CD1c-positive myeloid dendritic cell (primary cell): ENCODE measurements around the gene CALML5.

Experiments
- DNase-seq: peaks from one replicate; pipeline ENCODE4 v3.0.0-alpha.2; 2016; ENCODE audit errors: extremely low spot score

The CALML5 gene

DNA sequence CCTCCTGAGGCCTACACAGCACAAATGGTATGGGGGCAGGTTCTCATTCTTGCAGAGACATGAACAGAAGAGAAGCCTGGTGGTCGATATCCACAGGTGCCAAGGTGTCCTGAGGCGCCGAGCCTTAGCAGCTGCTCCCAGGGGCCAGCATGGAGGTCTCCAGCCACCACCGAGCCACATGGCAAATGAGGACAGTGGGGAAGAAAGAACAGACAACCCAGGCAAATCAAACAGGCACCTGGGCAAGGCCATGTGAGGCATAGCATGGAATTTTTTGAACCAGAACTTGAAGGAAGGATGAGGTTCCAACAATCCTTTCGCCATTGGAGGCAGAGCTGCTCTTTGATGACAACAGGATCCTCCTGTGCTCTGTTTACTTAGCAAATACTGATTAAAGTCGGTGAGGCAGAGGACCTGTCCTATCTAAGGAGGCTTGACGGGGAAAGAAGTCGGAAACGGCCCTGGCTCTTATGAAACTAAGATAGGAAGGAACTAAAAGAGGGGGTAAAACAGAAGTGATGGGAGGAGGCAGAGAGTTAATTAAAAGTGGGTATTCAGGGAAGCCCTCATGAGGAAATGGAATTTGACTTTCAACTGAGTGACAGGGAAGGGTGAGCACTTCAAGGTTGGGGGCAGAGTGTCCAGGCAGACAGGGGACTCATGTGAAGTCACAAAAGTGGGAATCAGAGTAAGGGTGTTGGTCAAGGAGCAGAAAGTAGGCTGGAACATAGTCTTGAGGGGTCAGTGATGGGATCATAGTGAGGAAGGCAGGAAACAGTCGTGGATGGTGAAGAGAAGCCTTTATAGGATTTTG, 16.8 kb upstream of the CALML5 start:
- no peak for DNase-seq

DNA sequence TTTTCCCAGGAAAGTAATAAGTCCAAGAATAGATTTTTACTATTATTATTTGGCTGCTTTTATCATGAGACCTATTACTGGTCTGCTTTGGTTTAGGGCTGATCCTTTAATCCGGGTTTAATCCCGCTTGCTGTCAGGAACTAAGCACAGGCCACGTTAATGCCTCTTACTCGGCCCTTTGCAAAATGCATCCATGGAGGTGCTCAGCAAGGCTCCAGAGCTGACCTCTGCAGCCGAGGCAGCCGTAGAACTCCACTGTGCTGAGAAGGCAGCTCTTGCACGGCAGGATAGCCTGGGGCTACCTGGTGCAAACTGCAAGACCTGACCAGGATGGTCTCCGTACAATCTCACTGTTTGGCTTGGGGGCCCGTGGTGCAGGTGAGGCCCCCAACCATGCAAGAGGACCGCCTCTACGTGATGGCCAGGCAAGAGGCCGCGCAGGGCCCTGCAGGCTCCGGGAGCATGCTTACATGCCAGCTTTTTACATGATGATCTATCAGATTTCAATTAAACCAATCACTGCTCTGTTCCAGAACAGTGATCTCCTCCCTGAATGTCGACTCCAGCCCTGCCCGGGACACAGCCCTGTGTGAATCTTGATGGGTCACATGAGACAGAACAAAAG, 15.0 kb upstream of the CALML5 start:
- DNase-seq: no peak

DNA sequence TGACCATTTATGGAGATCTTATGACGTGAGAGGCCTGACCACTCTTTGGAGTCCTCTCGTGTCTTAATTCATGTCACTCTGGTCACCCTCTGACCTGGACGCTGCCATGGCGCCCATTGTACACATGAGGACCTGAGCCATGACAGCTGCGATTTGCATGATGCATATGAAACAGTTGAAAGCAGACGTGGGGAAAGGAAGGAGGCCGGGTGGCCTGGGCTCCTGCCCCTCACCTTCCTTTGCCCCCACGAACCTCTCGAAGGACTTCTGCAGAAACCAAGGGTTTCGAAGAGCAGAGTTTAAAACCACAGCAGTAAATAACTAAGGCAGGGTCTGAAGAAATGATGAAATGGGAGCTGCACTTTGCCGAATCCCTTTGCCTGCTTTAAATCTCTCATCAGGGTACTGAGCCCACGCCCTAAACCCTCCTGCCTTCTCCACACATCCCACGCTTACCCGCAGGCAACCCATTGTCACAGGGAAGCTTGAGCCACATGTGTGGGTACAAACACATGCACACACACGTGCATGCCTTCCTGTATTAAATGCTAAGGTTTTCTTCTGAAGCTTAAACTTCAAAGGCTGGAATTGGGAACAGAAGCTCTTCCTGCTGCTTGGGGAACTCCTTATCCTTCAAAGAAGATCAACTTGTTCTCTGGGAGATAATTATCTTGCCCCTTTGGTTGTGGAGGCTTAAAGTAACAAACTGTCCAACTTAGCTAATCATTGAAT, 13.7 kb upstream of the CALML5 start:
- peak; percentile 6 for DNase-seq

DNA sequence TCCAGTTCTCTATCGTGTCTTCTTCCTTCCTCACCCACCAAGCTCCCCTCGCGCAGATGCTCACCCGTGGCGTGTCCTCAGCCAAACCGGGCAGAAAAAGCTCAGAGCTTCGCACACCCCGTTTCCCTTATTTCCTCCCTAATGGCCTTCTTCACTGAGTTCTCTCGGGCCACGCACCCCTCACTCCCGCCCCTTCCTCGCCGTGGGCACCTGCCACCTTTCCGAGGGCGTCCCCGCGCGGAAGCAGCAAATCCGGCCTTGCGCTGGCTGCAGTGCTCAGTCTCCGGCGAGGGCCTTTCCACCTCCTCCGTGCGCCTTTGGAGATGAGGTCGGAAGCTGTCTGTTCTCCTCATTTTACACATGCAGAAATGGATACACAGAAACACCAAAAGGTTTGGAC, 13.0 kb upstream of the CALML5 start:
- no peak for DNase-seq

DNA sequence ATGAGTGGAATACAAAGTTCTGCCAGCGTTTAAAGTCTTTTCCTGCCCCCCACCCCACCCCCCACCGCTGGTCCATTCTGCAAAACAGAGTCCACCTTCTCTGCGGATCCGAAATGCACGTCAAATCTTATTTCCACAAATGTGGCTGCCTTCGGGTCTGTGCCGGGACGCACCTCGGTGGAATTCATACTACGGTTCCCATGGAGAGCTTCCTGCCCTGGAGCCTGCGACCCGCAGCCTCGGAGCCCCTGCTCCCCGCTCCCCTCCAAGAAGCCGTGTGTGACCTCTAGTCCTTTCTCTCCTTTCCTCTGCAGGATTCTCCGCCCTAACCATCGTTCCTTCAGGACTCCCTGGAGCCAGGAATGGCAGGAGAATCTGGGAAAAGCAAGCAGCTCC, 12.5 kb upstream of the CALML5 start:
- no peak for DNase-seq

DNA sequence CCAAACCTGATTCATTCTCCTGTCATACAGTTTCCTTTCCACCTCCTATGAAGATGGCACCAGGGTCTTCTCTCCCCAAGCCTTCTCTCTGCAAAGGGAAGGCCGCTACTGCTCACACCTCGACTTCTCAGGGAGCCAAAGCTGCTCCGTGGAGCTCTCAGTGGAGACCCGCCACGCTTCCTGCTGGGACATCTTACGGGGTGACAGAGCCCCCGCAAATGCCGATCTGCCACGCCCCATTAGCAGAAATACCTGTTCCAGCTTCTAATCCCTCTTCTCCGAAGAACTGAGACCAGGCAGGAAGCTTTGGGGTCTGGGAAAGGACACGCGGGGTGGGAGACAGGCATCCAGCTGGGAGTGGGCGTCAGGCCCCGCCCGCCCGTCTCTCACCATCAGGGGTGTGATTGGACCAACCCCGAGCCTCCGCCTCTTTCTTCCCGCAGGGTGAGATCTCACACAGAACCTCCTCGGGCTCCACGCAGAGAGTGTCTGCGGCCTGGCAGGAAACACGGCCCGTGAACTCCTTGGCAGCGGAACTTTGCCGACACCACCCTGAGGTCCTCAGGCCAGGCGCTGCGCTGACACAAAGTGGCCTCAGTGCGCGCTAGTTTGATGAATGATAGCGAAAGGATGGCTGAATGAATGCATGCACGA, 12.0 kb upstream of the CALML5 start:
- no peak for DNase-seq

DNA sequence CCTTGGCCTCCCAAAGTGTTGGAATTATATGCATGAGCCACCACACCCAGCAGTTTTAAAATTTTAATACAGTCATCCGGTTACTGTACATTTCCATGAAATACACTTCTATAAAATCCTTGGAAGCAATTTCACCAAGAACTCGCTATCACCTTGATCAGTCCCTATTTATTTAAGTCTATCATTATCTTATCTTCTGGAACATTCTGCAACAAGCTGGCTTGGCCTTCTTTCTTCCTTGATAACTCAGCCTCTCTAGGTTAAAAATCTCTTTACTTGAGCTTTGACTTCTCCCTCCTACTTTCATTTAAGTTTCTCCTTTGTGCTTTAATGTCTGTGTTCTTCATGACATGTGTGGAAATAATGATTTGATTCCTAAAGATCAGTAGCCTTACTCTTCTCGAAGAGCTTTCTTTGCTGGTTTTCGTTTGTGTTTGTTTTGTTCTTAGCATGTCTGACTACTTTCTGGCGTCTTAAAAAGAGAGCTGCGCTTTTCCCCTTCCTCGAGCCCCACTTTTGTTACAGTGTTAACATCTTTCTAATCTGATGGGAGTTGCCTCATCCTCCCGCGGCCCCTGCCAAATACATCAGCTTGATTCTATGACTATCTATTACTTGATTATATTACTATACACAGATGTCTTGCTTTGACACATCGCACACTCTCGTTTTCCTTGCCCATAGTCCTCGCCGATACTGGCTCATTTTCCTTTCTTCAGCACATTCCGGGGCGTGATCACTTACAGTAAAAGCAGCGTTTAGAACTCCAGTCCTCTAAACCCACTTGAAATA, 11.1 kb upstream of the CALML5 start:
- DNase-seq: no peak

DNA sequence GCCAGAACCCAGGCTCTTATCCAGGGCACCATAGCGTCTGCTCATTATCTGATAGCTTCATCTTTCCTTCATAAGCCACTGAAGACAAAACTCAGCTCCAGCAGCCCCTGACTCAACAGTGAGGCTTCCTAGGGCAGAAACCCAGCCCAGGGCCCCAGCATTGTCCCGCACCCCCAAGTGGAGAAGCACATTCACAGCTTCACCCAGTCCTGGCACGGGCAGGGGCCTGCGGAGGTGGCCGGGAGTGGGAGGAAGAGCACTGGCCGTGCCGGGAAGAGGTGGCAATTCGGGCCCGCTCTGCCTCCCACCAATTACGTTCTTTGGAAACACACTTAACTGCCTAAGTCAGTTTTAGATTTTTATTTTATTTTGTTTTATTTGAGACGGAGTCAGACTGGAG, 10.3 kb upstream of the CALML5 start:
- DNase-seq: no peak

DNA sequence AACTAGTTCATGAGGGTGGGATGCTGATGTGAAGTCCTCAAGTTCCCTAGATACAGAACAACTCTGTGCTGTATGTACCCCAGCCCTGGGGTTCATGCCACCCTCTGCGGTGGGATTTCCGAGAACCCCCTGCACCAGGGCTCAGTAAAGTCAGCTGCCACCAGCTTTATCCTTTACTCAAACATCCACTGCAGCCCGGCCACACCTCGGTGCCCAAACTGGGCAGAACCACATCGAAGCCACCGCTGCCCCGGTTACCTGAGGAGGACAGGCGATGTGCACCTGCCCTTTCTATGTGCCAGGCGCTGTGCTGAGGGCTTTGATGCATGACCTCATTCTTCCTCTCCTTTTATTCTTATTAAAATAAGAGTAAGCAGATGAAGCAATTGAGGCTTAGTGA, 9.9 kb upstream of the CALML5 start:
- DNase-seq: no peak

DNA sequence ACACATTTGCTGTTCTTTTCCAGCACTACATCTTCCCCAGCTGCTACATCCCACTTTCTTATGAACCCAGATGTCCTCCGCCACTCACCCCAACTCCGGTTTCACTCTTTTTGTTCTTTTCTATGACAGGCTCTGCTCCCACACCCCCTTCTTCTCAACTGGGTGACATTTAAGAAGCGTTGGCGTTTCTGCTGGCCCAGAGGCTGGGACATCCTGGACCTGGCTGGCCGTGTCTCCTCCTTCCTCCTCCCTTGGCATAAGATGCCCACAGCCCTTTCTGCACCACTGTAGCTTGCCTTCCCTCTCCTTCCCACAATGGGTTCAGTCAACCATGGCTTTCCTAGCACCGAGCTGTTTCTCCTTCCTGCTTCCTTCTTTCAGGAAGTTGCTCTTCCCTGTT, 9.4 kb upstream of the CALML5 start:
- DNase-seq: no peak

DNA sequence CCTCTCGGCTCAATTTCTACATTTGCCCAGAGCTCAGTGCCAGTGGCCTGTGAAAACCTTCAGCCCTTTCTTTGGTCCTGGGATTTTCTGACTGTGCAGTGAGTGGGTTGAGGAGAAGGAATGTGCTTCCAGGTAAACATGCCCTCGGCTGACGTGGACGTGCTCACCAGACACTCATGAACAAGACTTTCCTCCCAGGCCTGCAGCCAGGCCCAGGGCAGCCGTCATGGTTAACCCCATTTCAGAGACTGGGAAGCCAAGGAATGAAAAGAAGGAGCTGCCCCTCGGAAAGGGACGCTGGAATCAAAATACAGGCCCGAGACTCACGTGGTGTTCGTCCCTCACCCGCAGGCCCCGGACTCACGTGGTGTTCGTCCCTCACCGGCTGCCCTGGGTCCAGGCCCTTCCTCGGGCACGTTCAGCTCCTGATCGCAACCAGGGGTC, 8.8 kb upstream of the CALML5 start:
- no peak for DNase-seq

DNA sequence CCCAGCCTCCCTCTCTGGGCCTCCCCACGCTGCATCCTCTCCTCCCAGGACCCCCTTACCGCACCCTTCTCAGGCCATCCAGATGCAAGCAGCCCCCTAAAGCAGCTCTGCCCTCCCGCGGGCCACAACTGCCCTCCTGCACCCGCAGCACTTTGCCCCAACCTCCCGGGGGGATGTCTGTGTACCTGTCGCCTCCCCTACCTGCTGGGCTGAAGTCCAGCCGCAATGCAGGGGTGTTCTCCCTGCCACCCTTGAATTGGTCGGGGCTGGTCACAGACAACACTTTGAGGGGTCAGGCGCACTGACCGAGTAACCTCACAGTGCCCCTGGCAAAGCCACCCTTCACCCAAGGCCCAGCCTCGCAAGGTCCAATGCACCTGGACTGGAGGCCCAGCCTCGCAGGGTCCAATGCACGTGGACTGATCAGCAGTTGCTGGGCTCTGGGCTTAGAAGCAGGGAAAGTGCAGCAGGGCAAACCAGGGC, 8.3 kb upstream of the CALML5 start:
- DNase-seq: no peak

DNA sequence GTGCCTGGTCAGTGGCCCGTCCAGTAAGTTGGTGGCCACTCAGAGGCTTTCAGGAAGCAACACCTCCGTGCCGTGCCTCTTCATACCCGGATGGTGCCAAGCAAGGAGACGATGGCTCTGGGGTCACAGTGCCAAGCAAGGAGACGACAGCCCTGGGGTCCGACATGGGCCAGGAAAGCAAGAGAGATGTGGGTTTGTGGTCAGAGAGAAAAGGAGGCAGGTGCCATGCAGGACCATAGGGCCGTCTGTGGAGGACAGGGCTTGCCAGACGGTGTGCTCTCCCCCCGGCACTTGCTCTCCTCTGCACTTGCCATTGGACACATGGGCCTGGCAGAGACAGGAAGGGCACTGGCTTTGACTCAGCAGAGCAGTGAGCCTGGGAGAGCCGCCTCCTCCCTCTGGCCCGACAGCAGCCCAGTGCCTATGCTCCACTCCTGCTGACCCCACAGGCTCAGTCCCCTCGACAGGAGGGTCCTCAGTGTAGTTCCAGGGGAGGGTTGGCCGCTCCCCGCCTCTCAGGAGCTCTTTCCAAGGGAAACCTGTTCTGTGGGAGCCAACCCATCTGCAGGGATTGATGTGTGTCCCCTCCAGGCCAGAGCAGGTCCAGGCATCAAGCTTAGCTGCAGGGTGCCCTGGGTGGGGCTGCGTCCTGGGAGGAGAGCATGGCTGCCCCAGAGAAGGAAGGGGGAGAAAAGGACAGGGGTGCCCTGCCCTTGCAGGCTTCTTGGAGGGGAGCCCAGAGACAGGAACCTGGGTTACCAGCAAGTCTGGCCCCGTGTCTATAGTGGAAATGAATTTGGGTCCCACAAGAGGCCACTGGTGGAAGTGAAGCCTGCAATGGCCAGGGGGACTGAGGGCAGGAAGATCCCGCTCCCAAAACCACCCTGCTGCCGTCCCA, 7.6 kb upstream of the CALML5 start:
- no peak for DNase-seq

DNA sequence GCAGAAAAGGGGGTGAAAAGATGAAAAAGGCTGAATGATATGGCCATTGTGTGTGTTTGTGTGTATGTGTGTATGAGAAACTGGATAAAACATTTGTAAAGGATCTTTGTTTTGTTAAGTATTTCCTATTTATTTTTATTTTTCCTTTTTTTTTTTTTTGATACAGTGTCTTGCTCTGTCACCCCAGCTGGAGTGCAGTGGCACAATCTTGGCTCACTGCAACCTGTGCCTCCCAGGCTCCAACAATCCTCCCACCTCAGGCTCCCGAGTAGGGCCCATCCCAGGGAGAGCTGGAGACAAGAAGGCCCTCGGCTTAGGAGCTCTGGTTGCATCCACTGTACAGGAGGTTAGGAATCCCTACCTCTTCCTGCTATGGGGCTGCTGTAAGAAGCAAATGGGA, 6.9 kb upstream of the CALML5 start:
- DNase-seq: no peak

DNA sequence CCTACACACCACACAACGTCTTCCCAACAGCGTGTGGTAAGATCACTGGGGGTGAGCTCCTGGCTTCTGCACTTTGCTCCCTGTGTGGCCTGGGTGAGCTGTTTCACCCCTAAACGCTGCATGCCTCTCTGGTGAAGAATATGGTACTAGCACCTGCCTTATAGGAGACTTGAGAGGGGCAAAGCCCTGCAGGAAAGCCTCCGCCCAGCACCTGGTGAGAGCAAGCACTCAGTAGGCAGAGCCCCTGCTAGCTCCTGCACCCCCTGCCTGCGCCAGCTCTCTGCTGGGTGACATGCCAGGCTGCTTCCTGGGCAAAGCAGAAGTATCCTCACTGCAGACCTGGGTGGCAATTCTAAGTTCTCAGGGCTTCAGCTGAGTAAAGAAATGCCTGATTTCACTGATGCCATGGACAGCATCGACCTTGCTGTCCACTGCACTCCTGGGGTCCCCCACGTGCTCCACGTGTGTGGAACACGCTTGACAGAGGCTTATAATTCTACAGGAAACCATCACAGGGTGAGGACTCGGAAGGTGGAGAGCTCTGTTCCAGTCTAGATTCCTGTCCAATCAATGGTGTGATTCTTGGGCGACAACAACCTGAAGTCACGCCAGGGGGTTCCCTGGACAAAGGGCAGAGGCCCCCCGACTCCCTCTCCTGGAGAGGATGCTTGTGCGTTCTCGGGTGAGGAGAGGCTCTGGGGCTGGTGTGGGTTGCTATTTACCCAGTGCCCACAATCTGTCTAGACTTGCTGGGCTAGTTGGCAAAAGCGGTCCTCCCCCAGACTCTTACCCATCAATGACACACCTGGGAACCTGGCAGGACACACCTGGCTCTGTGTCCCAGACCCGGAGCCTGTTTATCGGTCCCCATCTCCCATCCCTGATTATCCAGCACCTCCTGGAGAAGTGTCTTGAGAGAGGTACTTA, 5.0 kb upstream of the CALML5 start:
- no peak for DNase-seq

DNA sequence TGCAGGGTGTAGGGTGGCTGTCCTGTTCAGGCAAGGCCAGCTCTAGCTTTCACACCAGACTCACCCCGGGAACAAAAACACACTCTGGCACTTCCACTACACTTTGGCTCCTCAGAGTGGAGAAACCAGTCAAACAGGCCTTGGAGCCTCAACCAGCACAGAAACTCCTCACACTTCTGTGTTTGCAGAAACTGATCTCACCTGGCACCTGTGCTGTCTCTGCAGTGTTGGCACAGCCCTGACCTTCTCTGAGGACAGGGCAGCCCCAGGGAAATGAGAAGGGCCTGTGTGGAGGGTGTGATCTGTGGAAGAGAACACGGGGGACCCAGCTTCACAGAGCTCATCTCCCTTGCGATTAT, 4.1 kb upstream of the CALML5 start:
- no peak for DNase-seq

DNA sequence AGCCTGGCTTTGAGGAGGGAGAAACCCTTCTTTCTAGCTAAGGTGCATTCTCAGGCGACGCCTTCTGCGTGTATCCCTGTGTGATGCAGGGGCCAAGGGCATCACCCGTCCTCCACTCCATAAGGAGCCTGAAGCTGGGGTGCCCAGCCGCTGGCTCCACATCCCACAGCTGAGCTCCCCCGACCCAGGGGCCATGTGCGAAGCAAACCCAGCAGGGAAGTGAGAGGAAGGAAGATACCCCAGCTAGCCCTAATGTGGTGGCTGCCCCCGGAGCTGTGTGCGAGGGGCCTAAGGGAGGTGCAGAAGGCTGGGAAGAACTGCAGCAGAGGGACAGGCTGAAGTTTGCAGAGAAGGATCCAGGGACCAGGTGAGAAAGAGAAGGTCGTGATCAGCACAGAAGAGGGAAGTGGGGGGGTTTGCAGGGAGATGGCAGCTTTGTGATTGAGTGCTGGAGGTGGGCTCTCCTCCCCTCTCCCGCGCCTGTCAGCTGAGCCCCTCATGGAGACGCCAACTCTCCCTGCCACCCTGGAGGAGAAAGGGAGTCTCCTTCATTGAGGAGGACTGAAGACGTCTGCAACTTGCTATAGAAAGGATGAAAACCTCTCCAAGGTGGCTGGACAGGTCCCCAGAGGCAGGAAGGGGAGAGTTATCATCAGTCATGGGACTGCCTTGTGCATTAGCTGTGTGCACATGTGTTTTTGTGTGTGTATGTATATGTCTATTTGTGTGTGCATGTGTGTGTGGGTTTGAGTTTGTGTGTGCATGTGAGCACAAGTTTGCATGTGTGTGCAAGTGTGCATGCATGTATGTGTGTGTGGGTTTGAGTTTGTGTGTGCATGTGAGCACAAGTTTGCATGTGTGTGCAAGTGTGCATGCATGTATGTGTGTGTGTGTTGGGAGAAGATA, 3.5 kb upstream of the CALML5 start:
- DNase-seq: no peak

DNA sequence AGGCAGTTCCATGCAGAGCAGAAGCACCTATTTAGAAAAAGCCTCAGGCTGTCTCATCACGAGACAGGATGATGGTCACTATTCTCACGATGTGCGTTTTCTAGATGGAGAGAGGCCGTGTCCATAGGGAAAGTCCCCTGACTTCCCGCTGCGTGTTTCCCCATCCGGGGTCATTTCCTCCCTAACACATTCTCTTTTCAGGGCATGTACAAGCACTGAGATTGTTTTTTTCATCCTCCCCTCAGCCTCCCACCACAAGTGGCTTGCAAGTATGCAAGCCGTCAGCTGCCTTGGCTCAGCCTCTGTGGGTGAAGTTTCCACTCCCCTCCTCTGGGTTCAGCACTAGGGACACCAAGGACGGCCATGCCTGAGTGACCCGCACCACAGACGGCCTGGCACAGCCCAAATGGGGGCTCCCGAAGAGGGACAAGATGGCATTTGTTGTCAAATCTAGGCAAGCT, 2.7 kb upstream of the CALML5 start:
- DNase-seq: no peak
